ENCODE measurements around the gene SLC35B2.

SLC35B2 gene

DNA sequence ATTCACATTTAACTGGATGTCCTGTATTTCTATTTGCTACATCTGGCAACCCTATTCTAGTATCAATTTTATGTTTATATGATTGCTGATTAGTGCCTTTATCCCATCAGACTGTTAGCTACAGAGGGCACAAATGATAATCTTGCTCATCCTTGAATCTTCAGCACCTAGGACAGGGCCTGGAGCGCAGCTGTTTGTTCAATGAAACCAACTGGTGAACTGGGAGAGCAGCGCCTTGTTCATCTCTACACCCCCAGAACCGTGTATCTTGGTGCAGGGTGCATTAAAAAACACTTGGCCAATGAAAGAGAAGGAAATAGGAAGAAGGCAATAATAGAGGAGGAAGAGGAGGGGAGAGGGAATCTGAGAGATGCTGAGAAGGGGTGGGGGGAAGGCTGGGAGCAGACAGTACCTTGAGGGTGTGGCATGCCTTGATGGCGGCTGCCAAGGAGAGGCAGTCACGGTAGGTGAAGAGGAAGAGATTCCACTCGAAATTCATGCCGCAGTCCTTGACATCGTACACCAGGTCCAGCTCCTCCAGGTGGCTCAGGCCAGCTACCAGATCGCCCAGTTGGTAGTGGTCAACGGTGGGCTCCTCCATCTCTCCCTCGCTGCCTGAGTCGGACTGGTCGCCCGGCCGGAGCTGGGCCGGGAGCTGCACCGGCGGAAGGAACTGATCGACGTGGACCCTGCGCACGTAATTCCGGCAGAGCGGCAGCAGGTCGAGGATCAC is 28.4 kb upstream of the SLC35B2 start:
- DNase-seq, result no peak

DNA sequence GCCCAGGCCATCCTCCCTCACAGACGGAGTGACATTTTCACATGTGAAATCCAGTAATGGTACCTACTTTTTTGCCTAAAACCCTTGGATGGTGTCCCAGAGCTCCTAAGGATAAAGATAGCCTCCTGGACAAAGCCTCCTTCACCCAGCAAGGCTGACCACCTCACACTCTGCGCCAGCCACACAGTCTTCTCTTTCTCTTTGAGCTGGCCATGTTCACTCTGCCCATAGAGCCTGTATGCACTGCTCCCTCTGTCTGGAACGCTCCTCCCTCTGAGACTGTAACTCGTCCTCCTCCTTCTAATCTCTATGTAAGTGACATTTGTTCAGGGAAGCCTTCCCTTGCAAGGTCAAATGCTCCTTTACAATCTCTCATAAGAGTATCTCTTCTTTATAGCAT is 27.5 kb upstream of the SLC35B2 start:
- DNase-seq, result no peak

DNA sequence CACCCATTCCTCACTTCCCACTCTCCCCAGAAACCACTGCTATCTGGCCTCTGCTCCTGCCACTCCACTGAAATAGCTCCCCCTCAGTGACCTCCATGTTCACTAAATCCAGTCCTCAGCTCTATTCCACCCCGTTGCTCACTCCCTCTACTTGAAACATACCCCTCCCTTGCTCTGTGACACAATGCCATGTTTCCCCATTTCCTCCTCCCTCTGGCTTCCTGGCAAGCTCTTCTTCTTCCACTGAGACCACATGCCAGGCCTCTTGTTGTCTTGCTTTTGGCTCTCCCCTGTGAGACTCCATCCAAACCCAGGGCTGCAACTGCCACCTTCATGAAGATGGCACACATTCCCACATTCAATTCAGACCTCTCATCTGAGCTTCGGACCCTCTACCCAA is 26.8 kb upstream of the SLC35B2 start:
- no peak for DNase-seq

DNA sequence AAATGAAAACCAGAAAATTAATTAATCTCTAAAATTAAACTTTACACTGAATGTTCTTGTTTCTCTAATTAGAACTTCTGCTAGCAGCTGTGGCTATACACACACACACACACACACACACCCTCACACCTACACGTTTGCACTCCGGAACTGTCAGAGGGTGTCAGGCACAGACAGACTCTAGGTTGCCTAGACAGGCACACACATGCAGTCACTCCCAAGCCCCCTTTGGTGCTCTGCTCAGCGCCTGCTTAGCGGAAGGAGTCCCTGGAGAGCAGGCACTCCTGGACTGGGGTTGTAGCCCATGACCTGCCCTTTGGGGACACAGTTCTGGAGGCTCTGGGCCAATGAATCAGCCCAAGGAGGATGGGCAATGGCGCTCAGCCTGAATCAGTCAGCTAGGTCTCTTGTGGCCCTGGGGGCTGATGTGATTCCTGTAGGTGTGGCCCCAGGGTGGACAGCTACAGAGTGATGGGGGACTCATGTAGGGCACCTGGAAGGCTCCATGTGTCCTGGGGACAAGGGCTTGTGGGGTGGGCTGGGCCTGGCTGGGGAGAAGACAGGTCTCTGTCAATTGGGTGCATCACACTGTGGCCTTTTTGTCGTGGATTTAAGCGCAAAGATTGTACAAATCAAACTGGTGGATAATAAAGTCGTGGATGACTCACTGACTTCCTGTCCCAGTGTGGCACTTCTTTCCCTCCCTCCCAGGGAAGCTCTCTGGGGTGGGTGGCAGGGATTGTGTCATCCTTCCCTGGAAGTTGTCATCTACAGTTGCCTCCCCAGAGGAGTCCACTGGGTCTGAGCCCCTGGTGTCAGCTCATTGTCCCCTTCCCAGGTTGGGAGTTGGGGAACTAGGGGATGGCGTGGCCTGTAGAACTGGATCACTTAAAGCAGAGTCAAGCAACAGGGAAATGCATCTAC is 21.7 kb upstream of the SLC35B2 start:
- no peak for DNase-seq

DNA sequence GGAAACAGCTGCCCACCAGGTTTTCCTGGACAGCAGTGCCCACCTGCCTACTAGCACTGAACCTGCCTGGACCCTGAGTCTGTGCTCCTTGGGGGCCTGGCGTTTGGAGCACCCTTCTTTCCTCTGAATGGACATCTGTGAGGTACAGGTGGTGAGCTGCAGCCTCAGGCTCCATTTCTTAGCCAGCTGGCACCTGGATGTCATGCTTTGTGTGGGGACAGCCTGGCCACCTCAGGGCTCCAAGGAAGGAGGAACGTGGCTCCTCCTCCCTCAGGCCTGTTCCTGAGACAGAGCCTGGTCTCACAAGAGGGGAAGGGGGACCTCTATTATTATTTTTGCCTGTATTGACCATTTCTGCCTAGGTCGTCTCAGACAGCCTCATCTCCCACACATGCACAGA is 21.0 kb upstream of the SLC35B2 start:
- DNase-seq, result no peak

DNA sequence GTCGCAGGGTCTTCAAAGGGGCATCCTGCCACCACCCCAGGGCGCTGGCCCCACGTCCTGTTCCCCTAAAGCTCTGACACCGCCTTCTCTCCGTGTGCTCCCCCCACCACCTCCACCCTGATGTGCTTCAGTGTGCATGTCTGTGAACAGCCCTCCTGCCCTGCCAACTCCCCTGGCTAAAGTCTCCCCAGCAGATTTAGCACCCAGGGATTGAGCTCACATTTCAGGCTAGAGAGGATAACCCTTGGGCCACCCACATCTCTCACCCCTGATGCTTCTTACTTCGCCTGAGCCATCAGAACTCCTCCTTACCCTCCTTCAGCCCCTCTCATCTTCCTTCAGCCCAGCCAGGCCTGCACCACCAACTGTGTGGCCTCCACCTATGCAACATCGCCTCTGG is 20.4 kb upstream of the SLC35B2 start:
- DNase-seq, result no peak

DNA sequence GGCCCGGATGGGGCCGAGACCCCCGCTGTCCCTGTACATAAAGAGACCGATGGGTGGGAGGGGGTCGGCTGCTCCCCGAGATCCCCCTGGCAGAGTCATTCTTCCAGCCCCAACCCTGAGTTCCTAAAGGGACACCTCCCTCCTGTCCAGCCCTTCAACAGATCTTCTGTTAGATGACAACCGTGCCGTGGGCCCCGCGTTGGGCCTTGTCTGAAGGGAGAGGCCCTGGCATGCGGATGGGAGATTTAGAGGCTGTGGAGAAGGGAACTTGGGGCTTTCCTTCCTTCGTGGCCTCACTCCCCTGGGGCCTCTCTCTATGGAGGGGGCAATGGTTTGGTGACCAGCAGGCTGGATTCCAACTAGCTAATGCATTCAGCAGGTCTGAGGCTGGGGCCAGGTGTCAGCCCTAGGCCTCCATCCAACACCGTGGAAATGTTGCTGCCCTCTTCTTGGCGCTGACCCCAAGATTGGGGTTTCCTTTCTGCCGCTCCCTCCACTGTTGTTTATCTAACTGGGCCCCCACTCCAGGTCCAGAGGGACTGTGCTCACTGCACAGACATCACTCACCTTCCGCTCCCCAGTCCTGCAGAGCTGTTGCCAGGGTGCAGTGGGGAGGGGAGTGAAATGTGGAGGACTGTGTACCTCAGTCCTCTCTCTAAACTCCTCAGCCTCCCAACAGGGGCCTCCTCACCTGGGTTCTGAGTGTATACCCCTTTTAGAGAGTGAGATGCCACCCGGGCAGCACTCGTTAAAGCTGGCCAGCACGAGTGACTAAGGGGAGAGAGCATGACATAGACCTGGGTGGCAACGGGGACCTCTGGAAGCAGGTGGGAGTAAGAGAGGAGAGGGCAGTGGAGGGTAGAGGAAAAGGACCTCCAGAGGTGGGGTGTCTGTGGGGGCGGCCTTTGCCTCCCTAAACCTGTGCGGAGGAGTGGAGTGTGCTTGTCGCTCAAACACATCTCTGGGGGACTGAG is 19.6 kb upstream of the SLC35B2 start:
- no peak for DNase-seq

DNA sequence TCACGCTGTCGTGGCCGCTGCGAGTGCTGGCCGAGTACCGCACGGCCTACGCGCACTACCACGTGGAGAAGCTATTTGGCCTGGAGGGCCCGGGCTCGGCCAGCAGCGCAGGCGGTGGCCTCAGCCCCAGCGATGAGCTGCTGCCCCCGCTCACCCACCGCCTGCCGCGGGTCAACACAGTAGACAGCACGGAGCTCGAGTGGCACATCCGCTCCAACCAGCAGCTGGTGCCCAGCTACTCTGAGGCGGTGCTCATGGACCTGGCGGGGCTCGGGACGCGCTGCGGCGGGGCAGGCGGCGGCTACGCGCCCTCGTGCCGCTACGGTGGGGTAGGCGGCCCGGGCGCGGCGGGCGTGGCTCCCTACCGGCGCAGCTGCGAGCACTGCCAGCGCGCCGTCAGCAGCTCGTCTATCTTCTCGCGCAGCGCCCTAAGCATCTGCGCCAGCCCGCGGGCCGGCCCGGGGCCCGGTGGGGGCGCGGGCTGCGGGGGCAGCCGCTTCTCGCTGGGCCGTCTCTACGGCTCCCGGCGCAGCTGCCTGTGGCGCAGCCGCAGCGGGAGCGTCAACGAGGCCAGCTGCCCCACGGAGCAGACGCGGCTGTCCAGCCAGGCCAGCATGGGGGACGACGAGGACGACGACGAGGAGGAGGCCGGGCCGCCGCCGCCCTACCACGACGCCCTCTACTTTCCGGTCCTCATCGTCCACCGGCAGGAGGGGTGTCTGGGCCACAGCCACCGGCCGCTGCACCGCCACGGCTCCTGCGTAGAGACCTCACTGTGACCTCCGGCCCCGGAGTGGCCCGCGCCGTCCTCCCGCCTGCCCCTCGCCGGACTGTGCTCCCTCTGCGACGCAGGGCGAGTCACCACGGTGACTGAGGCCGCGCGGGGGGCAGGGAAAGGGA is 18.7 kb upstream of the SLC35B2 start:
- no peak for DNase-seq

DNA sequence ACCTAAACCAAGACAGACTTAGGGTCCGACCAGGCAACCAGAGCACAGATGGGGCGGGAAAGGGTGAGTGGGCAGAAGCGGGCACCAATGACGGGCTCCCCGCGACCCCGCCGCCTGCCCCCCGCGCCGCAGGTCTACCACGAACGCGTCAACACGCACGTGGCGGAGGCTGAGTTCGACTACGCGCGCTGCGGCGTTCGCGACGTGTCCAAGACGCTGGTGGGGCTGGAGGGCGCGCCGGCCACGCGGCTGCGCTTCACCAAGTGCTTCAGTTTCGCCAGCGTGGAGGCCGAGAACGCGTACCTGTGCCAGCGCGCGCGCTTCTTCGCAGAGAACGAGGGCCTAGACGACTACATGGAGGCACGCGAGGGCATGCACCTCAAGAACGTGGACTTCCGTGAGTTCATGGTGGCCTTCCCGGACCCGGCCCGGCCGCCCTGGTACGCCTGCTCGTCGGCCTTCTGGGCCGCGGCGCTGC is 18.0 kb upstream of the SLC35B2 start:
- DNase-seq, result no peak

DNA sequence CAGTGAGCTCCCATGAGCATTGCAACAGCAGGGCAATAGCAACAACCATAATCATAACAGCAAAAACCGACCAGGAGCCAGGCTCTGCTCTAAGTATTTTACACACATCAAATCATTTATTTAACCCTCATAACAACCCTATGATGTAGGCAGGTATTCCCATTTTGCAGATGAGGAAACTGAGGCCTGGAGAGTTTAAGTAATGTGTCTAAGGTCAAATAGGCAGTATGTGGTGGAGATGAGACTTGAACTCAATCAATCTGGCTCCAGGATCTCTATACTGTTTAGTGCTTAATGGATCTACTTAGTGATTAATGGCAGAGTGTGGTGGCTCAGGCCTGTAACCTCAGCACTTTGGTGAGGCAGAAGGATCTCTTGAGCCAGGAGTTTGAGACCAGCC is 16.3 kb upstream of the SLC35B2 start:
- DNase-seq, result no peak

DNA sequence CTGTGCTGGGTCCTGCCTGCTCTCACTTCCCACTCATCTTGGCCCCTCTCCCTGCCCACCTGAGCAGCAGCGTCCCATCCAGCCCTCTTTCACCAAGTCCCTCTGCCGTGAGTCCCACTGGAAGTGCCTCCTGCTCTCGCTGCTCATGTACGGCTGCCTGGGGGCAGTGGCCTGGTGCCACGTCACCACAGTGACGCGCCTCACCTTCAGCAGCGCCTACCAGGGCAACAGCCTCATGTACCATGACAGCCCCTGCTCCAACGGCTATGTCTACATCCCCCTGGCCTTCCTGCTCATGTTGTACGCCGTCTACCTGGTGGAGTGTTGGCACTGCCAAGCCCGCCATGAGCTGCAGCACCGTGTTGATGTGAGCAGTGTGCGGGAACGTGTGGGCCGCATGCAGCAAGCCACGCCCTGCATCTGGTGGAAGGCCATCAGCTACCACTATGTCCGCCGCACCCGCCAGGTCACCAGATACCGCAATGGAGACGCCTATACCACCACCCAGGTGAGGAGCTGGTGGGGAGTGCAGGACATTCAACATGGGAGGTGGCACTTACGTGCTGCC is 15.8 kb upstream of the SLC35B2 start:
- no peak for DNase-seq

DNA sequence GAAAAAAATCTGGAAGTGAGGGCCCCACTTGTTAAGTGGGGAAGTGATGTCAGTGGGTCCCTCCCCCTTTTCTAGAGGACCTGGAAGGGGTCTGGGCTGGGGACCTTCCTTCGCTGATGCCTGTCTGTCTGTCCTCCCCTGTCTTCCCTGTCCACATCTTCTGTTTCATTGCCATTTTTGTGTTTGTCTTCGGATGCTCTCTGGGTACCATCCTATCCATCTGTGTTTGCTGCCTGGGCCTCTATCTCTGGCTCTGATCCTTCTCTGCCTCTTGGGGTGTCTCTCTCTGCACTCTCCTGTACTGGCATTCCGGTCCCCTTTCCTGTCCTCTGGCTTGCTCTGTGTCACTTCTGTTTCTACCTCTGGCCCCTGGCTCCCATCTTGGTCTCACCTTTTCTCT is 15.2 kb upstream of the SLC35B2 start:
- no peak for DNase-seq

DNA sequence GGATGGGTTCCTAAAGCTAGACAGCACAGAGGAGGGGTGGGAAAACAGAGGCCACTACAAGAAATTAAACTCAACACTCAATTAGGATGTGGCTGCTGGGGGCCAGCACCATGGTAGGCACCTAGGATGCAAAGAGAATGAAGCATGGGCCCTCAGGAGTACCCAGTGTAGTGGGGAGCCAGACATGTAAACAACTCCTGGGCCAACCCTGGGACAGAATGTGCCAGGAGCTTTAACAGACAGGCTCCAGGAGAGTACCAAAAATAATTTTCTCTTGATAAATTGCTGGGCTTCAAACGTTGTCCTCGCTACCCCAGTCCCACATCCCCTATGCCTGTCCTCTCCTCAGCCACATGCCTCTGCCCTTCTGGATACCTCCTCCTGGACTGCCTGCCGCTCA is 14.6 kb upstream of the SLC35B2 start:
- DNase-seq, result no peak

DNA sequence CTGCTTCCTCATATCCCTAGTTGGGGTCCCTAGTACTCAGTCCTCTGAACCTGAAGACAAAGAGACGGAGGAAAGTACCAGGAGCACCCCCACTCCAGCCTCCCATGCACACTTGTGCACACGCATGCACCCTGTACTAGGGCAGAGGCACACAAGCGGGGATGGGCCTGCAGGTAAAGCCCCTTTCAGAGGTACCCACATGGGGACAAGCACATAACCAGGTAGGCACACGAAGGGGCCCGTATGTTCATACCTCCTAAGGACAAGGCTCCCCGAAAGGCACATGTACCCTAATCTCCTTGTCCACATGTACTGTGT is 14.0 kb upstream of the SLC35B2 start:
- no peak for DNase-seq

DNA sequence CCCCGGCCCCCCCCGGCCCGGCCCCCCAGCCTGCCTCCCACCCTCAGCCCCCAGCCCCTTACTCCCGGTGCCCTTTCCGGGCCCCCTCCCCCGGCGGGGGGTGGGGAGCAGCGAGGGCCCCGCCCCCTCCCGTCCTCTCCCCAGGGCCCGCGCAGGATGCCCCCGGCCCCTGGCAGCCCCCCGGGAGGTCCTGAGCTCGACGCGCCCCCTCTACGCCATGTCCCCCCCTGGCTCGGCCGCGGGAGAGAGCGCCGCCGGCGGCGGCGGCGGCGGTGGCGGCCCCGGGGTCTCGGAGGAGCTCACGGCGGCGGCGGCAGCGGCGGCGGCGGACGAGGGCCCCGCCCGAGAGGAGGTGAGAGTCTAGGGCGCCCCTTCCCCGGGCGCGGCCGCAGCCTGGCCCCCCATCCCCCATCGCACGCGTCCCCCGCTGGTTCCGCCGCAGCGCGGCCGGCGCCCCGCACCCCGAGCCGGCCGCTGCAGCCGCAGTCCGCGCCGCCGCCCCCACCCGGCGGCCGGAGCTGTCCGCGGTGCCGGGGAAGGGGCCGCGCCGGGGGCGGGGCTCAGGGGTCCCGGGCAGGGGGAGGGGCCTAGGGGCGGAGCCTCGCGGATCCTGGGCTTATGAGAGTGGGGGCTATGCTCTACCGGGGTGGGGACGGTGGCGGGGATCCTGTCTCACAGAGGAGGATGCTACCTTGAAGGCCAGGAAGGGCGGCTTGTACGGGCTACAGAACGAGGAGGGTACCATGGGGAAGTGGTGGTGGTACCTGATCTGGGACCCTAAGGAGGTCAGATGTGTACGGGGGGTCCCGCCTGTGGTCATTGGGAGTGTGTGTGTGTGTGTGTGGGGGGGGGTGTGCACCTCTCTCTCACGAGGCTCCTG is 13.4 kb upstream of the SLC35B2 start:
- DNase-seq, result no peak

DNA sequence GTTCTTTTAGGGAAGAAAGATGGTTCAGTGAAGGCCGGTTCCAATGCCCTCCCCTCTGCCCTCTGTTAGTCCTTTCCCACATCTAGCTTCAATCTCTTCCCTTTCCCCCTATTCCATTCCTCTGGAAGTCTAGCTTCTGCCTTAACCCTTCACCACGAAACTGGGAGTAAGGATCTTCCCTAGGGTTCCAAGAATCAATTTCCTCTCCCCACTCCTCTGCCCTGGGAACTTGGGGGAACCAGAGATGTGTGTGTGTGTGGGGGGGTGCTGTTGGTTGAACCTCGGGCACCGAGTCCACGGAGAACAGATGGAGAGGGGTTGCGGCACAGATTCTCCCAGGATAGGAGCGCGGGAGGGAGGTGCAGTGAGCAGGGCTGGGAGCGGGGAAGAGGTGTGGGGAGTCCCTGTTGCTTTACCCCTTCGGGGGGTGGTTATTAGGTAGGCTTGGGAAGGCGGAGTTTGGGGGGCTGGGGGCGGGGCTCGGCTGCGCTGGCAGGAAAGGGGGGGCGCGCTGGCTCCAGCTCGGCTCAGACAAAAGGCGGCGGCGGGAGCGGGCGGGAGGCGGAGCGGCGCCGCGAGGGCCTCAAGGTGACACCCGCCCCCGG is 12.7 kb upstream of the SLC35B2 start, which contains the start of gene TMEM151B:
TMEM151B (plus strand) TSS at position 530 of the 605 bp plus-strand sequence. CDS start 293 bp downstream, outside the sequence.
- no peak for DNase-seq

DNA sequence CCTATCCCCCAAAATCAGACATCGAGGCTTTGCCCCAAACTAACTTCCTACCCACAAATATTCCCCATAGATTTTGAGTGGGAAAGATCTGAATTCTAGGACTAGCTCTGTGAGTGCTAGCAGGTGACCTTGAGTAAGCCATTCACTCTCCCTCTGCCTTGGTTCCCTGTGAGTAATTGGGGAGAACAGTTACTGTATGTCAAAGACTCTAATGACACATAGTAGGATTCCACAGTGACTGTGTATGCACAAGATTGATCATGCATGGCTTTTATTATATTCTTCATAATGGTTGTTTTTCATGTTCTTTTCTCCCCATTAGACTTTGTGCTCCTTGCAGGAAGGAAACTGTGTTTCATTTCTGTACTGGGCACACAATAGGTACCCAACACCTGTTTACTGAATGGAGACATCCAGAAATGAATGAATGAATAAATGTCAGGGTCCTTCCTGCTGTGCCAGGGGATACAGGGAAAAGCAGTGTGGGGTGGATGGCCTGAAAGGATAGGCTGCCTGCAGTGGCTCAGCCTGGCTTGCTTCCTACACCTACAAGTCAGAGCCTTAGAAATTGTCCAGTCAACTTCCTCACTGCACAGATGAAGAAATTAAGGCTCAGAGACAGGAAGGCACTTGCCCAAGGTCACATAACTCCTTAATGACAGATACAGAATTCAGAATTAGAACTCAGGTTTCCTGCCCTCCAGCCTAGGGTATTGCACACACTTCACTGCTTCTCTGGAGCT is 12.0 kb upstream of the SLC35B2 start:
- DNase-seq, result no peak

DNA sequence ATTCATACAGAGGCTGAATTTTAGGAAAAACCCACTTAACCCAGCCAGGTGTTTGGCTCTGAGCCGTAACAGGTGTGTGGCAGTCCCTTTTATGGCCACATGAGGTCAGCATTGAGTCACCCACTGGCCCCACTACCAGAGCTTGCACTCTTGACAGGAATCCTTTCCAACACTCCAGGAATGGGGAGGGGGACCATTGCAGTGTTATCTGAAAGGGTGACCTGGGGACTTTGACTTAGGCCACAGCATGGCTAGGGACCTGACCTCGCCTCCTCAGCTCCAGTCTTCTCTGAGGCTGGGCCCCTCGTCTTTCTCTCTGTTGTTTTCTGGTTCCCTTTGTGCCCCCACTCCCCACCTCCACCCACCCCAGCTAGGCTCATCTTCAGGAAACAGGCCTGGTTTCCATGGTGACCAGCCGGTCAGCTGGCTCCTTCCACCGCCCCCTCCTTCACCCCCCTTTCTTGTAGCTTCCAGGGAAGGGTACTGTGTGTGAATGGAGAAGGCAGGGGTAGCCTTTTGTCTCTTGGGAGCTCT is 10.8 kb upstream of the SLC35B2 start:
- DNase-seq, result peak; percentile 69

DNA sequence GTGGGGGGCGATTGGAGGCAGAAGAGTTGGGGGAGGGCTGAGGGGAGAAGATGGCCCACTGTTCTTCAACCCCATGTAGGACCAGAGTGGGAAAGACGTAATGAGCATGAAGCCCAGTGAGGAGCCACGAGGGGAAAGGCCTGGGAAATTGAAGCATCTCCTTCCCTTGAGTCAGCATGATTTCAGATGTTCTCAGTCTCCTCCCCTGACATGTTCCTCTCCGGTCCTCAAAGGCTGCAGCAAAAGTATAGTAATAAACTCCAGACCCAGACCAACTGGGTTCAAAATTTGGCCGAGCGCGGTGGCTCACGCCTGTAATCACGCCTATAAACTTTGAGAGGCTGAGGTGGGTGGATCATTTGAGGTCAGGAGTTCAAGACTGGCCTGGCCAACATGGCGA is 9.9 kb upstream of the SLC35B2 start:
- no peak for DNase-seq

Measured in activated CD4-positive, CD25-positive, alpha-beta regulatory T cell treated with anti-CD3 and anti-CD28 coated beads, Interleukin-2, amount 50 U/mL, for 72 hours (primary cell).